ELF-1 (cell line): ENCODE measurements around the gene ASAP2.

Experiments
- DNase-seq: peaks from one replicate; pipeline ENCODE4 v3.0.0-alpha.2; 2016; ENCODE audit warnings: low read depth, low spot score

Gene ASAP2

DNA sequence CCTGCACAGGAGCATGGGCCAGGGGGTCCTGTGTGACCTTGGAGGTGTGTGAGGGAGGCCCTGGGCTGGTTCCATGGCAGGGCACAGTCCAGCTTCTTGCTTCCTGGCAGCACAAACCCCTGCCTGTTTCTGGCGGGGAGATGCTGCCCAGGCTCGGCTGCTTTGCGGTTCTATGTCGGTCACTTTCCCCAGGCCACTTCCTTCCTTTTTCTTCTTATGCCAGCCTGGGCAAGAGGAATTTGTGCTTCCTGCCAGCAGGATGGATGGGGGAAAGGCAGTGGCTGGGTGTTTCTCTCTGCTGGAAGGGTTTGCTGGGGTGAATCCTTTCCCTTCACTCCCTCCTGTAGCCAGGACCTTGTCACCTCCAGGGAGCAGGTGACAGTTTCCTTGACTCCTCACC, 24.3 kb downstream of the ASAP2 start:
- DNase-seq = no peak

DNA sequence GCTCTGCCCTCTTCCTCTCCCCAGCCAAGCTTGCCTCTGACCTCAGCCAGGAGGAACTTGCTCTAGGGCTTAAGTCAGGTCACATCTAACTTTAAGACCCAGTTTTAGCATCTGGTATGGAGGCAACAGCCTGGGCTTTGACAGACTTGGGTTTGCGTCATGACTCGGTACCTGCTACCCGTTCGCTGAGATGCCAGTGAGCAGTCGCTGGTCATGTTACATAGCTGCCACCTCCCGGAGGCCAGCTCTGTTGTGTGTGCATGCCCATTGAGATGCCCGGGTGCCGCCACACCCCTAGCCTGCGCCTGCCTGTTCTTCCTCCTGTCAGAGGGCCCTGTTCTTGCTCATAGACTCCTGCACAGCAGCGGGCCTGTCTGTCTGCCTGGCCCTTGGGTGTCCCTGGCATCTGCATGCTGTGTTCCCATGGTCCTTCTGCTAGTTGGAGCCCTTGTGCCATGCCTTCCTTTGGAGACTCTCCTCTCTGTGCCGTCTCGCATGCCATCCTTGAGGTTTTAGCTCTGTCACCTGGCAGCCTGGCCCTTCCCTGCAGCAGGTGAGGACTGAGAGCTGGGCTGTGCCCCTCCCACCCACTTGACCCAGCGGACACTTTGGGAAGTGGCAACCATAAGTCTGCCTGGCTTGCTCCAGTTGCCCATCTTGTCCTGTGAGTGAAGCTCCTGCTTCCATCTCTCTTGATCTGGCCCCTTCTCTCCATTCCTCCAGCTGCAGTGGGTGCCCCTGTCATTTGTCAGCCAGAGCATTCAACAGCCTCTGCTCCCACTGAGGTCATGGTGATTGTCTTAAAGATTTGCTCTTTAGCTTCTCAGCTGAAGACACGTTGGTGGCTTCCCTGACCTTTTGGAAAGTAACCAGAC, 24.9 kb downstream of the ASAP2 start:
- no peak for DNase-seq

DNA sequence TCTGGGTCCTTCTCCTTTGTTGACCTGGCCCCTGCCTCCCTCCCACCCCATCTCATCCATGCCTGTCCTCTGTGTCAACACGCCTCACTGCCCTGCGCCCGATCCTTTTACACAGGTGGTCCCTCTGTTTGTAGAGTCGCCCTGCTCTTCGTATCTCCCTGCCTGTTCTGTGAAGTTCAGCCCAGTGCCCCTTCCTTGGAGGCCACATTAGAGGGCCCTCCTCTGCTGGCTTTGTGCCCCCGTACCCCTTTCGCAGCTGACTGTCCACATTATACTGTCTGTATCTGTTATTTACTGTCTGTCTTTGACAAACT, 25.5 kb downstream of the ASAP2 start:
- no peak for DNase-seq

DNA sequence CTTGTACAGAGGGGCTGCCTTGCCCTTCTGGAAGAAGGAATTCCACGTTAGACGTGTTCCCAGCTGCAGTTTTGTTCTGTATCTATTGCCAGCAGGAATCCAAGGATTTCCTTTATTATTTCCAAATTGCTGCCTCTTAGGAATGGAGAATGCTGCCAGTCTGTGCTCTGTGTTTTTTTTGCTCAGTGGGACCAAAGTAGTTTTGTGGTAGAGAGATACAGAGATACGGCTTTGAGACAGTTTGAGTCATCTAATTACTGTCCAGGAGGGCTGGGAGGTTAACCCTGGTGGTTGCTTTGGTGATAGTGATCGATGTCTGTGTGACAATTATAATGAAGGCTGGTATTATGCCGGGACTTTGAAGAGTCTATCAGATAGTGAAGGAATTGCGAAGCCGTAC, 26.3 kb downstream of the ASAP2 start:
- DNase-seq = no peak

DNA sequence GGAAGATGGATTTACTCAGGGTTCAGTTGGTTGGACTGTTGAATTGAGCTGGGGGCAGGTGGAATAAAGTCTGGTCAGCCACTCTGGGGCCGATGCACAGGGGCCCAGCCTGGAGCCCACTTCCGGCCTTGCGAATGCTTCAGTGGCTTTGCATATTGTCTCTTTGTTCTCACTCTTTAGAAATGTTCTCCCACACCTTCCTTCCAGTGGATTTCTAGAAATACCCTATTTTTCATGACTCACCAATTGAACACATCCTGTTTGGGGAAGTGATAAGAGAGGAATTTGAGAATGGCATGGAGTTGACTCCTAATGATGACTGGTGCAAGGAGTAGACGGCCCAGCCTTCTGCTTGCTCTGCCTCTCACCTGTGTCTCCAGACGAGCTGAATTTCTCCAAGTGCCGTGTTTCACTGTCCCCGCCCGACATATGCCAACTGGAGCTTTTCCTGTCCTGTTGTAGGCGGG, 28.1 kb downstream of the ASAP2 start:
- DNase-seq = peak; percentile 43

DNA sequence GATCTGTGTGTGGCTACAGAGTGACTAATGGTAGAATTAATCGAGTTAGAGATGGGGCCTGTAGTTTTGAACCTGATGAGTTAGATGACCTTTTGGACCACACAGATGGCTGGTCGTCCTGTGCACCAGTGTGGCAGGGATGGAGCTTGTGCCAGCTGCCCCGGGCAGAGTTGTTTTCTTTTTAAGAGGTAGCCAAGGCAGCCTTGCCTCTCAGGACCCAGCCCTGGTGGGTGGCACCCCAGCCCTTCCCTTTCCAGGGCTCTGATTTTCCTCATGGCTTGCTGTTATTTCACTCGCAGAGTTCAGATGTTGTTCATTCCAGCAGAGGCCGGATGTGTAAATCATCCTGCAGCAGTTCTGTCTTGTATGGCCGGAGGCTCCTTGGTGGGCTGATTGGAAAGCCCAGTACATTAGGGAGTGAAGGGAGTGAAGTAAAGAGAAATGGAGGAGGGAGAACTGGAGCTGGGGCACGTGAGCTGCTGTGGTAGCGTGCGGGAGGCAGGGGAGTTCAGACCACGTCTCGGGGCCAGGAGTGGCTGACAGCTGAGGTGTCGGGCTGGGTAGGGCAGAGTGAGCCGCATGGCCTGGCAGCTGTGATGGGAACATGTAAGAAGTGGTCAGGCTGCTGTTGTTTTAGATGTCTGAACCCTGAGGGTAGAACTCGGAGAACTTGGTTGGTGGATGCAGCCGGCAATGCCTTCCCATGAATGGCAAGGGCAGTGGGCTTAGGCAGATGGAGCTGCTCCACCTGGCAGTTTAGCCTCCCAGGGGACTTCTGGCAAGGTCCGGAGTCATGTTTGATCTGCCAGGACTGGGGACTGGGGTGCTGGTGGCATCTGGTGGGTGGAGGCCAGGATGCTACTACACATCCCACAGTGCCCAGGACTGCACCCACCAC, 28.8 kb downstream of the ASAP2 start:
- DNase-seq = no peak

DNA sequence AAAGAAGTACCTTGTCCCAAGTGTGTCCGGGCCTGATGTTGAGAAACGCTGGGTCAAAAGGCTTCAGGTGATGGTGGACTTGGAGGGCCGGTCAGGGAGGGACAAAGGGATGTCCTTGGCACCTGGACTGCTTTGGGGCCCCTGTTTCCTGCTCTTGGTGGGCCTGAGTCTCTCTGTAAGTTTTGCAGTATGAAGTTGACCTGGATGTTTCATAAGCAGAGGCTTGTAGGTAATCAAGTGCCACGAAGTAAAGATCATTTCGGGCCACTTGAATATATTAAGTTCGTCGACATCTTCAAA, 29.4 kb downstream of the ASAP2 start:
- DNase-seq = no peak

DNA sequence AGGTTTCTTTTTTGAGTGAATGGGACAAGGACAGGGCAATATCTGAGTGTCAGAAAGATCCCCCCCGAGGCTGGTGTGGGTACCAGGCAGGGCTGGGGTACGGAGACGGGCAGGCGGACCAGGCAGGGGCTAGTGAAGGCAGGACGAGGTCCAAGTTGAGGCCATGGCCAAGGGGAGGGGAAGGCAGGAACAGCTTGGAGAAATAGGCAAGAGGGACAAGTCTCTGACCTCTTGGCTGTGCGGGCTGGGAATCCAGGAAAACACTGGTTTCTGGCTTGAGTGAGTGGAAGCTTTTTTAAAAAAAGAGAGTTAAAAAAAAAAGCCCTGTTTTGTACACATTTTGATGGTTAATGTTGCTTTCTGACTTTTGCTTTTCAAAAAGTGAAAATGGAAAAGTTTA, 30.3 kb downstream of the ASAP2 start:
- DNase-seq = no peak

DNA sequence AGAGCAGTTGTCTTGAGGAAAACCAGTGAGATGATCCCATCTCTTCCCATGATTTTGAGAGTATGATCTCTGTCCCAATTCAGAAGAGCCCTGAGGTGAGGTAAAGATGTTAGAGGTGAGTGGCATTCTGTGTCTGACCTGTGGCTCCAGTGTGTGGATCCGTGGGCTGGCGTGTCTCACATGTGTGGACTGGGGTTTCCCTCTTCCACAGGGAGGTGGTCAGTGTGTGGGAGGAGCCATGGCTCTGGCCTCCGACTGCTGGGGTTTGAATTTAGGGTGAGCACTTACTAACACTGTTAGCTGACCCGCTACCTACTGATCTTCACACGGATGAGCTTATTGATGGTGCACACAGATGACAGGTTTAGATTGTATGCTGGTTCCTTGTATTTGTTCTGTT, 31.2 kb downstream of the ASAP2 start:
- DNase-seq = no peak

DNA sequence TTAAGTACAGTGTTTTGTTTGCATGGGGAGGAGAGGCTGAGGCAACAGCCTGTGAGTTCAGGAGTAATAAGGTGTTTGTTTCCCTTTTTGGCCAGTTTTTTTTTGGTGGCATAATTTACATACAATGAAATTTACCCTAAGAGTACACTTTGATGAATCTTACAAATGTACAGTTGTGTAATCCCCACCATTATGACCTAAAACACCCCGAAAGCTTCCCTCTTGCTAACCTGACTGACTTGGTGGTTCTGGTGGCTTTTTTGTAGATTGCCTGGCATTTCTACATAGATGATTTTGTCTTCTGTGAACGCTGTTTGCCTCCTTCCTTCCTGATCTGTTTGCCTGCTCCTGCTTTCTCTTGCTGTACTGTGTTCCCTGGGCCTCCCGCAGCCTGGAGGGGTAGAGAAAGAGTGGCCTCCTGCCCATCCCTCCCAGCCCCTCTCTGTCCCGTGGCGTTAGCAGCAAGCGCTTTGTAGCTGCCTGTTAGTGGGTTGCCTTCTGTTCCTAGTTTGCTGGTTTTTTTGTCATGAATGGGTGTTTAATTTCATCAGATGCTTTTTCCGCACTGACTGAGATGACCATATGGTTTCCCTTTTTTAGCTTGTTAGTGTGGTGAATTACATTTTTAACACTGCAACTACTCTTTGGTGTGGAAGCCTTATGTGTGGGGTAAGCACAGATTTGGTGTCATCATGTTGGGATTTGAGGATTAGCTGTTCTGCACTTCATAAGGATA, 32.1 kb downstream of the ASAP2 start:
- DNase-seq = no peak

DNA sequence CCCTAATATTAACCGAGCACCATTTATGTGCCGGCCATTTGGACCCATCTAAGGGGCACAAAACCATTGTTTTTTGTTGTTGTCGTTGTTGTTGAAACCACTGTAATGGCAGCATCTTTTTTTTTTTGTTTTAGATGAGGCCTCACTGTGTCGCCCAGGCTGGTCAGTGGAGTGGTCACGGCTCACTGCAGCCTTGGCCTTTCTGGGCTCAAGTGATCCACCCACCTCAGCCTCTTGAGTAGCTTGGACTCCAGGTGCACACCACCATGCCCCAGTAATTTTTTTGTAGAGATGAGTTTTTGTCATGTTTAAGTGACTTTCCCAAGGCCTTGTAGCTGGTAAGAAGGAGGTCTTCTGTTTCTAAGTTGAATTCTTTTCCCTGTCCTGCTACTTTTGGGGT, 33.0 kb downstream of the ASAP2 start:
- no peak for DNase-seq

DNA sequence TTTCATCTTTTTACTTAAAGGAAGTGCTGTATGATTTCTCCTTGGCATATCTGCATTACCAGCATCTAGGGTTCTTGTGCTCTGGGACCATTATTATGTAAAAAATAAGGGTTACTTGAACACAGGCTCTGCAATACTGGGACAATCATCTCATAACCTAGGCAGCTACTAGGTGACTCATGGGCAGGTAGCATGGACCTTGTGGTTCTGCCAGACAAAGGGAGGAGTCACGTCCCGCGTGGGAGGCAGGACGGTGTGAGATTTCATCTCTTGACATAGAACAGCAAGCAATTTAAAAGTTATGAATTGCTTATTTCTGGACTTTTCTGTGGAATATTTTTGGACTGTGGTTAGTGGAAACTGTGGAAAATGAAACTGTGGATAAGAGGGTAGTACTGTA, 34.1 kb downstream of the ASAP2 start:
- DNase-seq = no peak

DNA sequence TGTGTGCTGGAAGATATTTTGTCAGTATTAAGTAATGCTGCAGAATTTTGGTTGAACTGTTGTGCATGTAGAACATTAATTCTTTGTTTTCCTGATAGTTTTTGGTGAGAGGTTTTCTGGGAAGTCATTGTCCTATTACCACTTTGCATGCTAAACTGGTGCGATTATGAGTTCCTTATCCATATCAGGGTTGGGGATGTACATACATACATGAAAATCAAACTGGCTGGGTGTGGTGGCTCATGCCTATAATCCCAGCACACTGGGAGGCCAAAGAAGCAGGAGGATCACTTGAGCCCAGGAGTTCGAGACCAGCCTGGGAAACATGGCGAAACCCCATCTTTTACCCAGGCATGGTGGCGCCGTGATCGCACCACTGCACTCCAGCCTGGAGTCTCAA, 34.6 kb downstream of the ASAP2 start:
- no peak for DNase-seq

DNA sequence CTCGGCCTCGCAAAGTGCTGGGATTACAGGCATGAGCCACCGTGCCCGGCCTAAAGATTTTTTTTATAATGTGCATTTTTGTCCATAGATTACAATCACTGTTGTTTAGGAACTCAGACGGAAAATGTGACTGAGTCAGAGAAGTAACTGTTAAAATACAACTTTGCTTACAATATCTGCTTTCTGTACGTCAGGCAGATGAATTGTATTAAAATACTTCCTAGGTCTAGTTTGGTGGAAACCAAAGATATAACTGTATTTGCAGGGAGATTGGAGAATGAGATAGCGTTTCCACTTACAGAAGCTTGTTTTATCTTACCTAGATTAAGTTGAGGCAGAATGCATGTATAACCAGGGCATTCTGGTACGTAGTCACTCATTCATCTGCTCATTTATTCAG, 36.7 kb downstream of the ASAP2 start:
- no peak for DNase-seq

DNA sequence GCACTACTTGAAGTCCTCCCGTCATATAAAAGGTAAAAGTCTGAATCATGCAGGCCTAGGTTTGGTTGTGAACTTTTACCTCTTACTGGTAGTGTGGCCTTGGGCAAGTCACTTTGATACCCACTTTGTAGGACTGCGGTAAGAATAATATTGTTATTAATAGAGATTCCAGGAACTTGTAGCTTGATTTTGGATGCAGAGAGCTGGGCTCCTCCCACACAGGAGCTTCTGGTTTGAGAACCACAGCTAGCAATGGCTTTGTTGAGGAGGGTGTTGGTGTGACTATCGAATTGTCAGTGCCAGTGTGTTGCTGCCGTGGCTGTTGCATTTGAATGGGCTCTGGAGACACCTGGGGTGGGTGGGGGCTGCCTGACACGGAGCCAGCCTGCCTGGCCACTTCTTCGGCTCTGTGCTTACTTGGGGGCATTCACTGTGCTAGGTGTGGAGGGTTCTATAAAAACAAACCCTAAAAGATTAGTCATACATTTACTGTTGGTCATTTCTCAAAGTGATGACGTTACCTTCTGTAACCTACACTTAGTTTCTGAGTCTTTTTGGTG, 38.5 kb downstream of the ASAP2 start:
- DNase-seq = peak; percentile 35

DNA sequence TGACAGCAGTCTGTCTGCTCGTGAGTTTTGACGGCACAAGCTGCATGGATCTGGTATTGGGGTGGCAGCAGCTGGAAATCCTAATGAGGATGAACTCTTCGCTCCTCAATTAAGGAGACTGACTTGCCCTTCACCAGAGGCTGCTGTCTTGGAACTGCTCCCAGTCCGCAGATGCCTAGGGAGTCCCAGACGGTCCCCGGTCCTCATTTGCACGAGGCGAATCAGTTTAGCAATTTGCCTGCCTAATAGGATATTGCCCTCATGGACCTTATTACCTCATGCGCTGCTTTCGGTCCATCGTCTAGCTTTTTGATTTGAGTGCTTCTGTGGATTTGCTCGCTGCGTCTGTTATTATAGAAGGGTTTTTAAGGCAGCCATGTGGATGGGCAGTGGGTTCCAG, 40.6 kb downstream of the ASAP2 start:
- DNase-seq = no peak

DNA sequence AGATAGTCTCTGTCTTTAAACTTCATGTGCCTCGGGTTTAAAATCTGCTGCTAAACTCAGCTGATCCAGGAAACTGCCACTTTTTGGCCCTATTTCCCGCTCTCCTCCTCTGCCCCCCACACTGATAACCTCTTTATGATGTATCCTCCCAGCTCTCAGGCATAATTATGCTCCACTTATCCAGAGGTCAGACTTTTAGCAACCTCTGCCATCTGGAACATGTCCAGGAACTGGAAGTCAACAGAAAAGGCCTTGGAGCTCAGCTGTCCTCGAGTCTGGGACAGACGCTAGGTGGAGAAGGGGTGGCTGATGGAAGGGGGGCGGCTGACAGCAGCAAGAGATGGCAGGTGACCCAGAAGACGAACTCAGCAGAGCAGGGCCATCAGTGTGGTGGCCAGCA, 41.2 kb downstream of the ASAP2 start:
- DNase-seq = no peak

DNA sequence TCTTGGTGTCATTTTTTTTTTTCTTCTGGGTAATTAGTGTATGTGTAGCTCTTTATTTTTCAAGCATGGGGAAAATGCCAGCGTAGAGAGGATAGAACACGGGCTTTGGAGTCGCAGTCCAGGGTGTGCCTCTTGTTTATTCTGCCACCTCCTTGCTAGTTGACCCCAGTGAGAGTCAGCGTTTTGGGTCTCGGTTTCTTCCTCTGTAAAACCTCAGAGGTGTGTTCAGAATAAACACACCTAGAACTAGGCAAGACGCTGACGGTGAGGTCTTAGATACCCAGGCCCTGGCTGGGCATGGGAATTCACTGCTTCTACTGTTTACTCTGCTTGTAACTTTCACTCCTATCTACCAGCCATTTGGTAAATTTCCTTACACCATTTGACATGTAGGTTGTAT, 41.8 kb downstream of the ASAP2 start:
- DNase-seq = no peak

DNA sequence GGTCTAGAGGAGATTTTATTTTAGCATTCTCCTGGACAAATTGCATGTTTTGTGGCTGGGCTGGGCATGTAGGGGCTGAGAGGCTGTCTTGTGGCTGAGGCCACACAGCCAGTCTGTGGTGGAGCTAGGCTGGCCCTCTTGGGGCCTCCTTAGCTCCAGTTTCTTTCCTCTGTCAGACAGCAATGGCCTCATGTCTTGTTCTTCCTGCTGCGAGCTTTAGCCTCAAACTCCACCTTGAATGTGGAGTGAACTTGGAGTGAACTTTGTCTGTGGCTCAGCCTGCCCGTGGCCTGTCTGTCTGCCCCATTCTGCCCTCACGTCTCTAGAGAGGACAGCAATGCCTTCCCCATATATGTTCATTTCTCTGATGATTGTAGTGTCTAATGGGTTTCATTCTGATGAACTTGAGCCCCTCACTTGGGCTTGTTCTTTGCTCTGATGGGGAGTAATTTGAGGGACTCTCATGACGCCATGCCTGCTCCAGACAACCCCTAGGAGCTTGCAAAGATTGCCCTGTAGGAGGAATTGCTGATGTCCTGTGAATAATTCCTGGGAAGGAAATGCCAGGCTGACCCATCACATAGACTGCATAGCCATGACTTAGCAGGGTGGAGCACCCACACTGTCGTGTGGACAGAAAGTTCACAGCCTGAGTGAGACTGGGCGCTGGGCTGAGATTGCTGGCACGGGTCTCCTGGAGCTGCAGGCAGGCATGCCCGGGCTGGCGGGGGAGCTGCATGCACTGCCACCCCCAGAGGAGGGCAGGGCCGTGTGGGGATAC, 42.6 kb downstream of the ASAP2 start:
- DNase-seq = no peak

DNA sequence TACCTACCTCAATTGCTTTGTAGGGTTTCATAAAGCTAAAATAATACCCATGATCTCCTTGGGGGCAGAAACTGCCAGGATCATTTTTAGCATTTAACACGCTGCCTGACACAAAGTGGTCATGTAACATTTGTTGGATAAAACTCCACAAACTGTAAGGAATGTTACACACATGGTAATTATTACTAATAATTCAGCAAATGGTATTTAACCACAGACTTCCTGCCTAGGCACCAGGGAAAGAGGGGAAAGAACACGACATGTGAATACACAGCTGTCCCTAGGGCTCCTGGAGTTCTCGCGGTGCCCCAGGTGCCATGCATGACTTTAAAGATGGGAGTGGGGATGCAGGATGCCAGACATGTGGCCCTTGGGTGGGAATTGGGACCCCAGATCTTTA, 43.5 kb downstream of the ASAP2 start:
- no peak for DNase-seq

DNA sequence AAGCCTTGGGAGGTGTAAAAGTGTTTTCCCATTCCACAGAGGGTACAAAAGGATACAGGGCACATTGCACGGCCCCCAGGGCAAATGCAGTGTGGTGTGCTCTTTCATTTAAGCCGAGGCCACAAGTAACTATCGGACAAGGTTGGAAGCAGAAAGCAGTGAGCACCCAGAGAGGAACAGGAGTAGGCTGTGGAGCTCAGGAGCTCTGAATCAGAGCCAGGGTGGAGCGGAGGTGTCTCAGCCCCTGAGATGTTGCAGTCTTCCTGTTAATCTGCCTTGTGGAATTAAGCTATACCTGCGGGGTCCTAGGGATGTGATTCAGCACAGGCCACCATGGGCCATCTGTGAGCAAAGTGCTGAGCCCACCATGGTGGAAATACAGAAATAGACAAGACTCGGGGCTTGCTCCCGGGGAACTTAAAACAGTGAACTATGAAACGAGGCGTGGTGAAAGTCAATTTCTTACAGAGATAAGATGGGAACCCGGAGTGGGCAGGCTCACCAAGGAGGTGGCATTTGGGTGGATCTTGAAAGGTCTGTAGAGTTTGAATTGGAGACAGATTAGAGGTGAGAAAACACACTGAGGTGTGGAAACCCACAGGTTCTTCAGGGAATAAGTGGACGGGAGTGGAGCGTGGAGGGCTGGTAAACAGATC, 44.0 kb downstream of the ASAP2 start:
- no peak for DNase-seq
